HEK293T (cell line): ENCODE results near the gene CHAC1.

ENCODE experiments used
- ARNT ChIP-seq: fragments of 450-650 bp; IDR thresholded peaks from 2 replicates; pipeline ENCODE4 v1.6.1; 2017; ENCODE audit warnings: mild to moderate bottlenecking
- FOXM1 ChIP-seq: fragments of 450-650 bp; IDR thresholded peaks from 2 replicates; pipeline ENCODE4 v1.6.1; 2017; ENCODE audit warnings: mild to moderate bottlenecking, borderline replicate concordance
- NFRKB ChIP-seq: fragments of 450-650 bp; IDR thresholded peaks from 2 replicates; pipeline ENCODE4 v1.6.1; 2016; ENCODE audit warnings: mild to moderate bottlenecking, moderate library complexity
- SP1 ChIP-seq: fragments of 450-650 bp; IDR thresholded peaks from 2 replicates; pipeline ENCODE4 v1.6.1; 2017
- ZNF384 ChIP-seq: fragments of 450-650 bp; IDR thresholded peaks from 2 replicates; pipeline ENCODE4 v1.6.1; 2016

- TF ChIP-seq NFRKB (no peak), ARNT (no peak), SP1 (no peak), FOXM1 (no peak), ZNF384 (no peak)
Observed at GRCh38 chr15:40982855-40983254, 29.6 kb downstream of the CHAC1 start.
